ENCODE measurements around the gene AXL. TPM values are rescaled to one million over a fixed set of nuclear protein-coding genes. Genes with fewer than 3 reads are reported as not detected.

Gene AXL
- total and polyA plus RNA-seq, 2 of the 13 experiments (the other 11 are each of a cell fraction or from before 2014, with no cell fraction given): 0.71 to 5.9 TPM

GRCh38 chr19:41310033-41310831, 91.2 kb downstream of the AXL start, which contains the start of gene CCDC97 (continued):
- TF ChIP-seq YEATS4 (CRISPR knock-in tag; IDR thresholded peaks at IDR 0.05; ENCODE audit: borderline replicate concordance): peak; percentile 97
- peak; percentile 90 for TF ChIP-seq XRCC5 (optimal IDR thresholded peaks at IDR 0.05; ENCODE audit: low read length)
- no peak; the same call in 1 of the 2 replicates for TF ChIP-seq ZBTB1 (CRISPR knock-in tag; IDR thresholded peaks at IDR 0.05; ENCODE audit: borderline replicate concordance)
- TF ChIP-seq NCOA2 (CRISPR knock-in tag; IDR thresholded peaks at IDR 0.05): peak; percentile 46; the same call in 1 of the 2 replicates
- peak; percentile 53 for TF ChIP-seq YY1 (IDR thresholded peaks at IDR 0.05; ENCODE audit: insufficient read depth, insufficient replicate concordance, low read depth, low read length)
- peak; percentile 94 for TF ChIP-seq ZGPAT (CRISPR knock-in tag; IDR thresholded peaks at IDR 0.05)
- TF ChIP-seq ZBTB42 (CRISPR knock-in tag; IDR thresholded peaks at IDR 0.05): no peak
- no peak for TF ChIP-seq GPBP1L1 (CRISPR knock-in tag; IDR thresholded peaks at IDR 0.05)
- TF ChIP-seq ZNF260 (CRISPR knock-in tag; IDR thresholded peaks at IDR 0.05; ENCODE audit: borderline replicate concordance, low read depth): no peak
- no peak for TF ChIP-seq SETDB1 (CRISPR knock-in tag; IDR thresholded peaks at IDR 0.05; ENCODE audit: borderline replicate concordance)
- TF ChIP-seq IRF9 (CRISPR knock-in tag; IDR thresholded peaks at IDR 0.05; ENCODE audit: borderline replicate concordance): peak; percentile 68; the same call in 1 of the 2 replicates
- no peak for TF ChIP-seq SUZ12 (IDR thresholded peaks at IDR 0.05; ENCODE audit: low read depth, low read length)
- TF ChIP-seq ZNF282 (IDR thresholded peaks at IDR 0.05; ENCODE audit: partially characterized antibody): no peak
- peak; percentile 97 for TF ChIP-seq KDM2A (CRISPR knock-in tag; IDR thresholded peaks at IDR 0.05; ENCODE audit: borderline replicate concordance, low read depth)
- TF ChIP-seq MAF1 (CRISPR knock-in tag; IDR thresholded peaks at IDR 0.05; ENCODE audit: borderline replicate concordance): peak; percentile 84; the same call in 1 of the 2 replicates
- no peak for TF ChIP-seq ZNF704 (CRISPR knock-in tag; IDR thresholded peaks at IDR 0.05; ENCODE audit: borderline replicate concordance)
- TF ChIP-seq ZKSCAN1 (IDR thresholded peaks at IDR 0.05; ENCODE audit: low read length): peak; percentile 37; the same call in 1 of the 2 replicates
- peak; percentile 51; the same call in 1 of the 2 replicates for TF ChIP-seq ZNF337 (CRISPR knock-in tag; IDR thresholded peaks at IDR 0.05; ENCODE audit: borderline replicate concordance, low read depth)
- TF ChIP-seq ZBTB7B (CRISPR knock-in tag; IDR thresholded peaks at IDR 0.05): peak; percentile 86
- no peak for TF ChIP-seq ZNF549 (CRISPR knock-in tag; IDR thresholded peaks at IDR 0.05)
- TF ChIP-seq ZNF430 (CRISPR knock-in tag; IDR thresholded peaks at IDR 0.05): peak; percentile 63; the same call in 1 of the 2 replicates
- TF ChIP-seq ZNF720 (CRISPR knock-in tag; IDR thresholded peaks at IDR 0.05): no peak
- TF ChIP-seq MIER2 (CRISPR knock-in tag; IDR thresholded peaks at IDR 0.05): peak; percentile 53; the same call in 1 of the 2 replicates
- TF ChIP-seq NFATC3 (CRISPR knock-in tag; IDR thresholded peaks at IDR 0.05): no peak

All from HepG2 (cell line).